Head of caudate nucleus (tissue), 42 donors: ENCODE data around the gene CALB2.
"Not testable (repeated sequence)": the region's sequence is repeated elsewhere in the genome, so short reads cannot be mapped to it uniquely, and the experiment has no call there.

Experiments
- DNase-seq, 42 donors: peaks; one replicate each; pipeline versions ENCODE4 v3.0.0 to v3.0.0-alpha.2; 2020 to 2021; ENCODE audit warnings: mixed read lengths in 7 of 42
- intact Hi-C: fragments of 100-400 bp; cut with DNase I; formaldehyde crosslinking; loops from one replicate; pipeline ENCODE4 v1.15.0; 2022

Gene CALB2

GRCh38 chr16:71358464-71358998 lies at the start of gene CALB2:
Gene CALB2 (plus strand): TSS chr16:71358723. CDS start chr16:71358793, 70 bp downstream.
- DNase-seq, result peak; percentile 20 to 83 (median 62)
- intact Hi-C loops, result no loop called here

DNA sequence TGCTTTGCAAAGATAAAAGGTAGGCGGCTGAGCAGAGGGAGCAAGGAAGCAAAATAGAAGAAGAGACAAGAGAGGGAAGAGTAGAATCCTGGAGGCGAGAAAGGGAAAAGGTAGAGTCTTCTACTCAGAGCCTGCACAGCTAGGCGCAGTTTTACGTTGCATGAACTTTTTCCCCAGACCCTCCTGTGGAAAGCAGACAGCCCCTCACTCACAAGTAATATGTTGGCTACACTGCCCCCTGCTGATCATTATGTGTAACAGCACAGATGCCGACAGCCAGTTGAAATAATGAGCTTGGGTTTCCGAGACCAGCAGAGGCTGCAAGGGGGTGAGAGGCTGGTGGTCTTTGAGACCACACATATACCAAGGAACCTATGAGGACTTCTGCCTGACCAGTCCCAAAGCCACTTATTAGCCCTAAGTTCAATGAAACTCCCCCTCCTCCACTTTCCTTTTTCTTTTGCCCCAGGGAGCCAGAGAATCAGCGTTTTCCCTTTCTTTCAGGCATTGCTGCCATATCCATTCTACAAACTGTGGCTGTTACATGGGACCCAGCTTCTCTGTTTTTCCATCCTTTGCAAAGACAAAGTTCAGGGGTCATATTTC lies 46.9 kb upstream of the CALB2 start:
- intact Hi-C loops, result no loop called here
- DNase-seq, result peak in 33 of 42 donors; percentile 10 to 73 (median 32)

DNA sequence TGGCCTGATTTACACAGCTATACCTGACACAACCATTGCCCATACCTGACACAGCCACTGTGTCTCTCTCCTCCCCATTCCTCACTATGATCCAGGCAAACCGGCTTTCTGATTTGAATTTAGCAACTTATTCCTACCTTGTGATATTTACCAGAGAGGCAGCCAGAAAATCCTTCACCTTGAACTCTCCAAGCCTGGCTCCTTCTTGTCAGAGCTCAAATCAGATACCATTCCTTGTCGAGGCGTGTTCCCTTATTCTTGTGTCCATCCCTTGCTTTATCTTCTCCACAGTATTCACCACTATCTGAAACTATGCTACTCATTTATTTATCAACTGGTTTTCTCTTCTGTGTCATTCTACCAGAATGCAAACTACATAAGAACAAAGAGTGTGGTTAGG lies 44.9 kb upstream of the CALB2 start:
- intact Hi-C loops, DNase-seq: not testable (repeated sequence)

GRCh38 chr16:71315269-71315668 lies 43.3 kb upstream of the CALB2 start:
- no peak for DNase-seq
- intact Hi-C loops, result no loop called here

GRCh38 chr16:71319999-71320398 lies 38.5 kb upstream of the CALB2 start:
- intact Hi-C loops, result no loop called here

DNA sequence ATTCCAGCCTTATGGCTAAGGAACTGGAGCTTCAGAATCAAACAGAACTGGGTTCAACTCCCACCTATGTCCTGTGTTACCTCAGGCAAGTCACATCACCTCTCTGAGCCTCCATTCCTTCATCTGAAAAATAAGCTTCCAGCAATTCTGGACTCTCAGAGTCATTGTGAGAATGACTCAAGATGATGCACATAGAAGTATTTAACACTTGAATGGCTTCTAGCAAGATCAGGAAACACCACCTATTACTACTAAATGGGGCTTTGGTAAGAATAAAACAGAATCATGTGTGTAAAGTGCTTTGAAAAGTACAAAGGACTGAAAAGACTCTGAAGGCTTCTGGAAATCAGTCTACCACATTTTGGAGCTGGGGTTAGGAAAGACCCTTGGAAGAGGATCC lies 30.8 kb upstream of the CALB2 start:
- intact Hi-C loops, result no loop called here

More at GRCh38 chr16:71319999-71320398, 38.5 kb upstream of the CALB2 start:
- no peak for DNase-seq

DNA sequence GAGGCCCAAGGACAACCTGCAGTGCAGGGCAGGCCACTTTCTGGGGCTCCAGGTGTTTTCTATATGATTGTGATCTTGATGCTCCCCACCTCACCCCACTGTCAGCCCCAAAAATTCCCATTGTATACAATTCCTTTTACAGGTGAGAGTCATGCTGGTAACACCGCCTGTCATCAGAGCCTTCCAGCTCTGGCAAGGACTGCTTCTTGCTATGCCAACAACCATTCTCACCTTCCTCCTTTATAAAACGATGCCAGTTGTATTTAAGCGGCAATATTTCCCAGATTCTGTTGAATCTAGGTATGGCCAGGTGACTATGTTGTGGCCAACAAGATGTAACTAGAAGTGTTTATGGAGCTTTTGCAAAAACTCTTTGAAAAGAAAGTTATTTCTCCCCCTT lies 30.4 kb upstream of the CALB2 start:
- DNase-seq, result no peak
- intact Hi-C loops, result no loop called here

More for the DNA sequence above, 30.8 kb upstream of the CALB2 start:
- no peak for DNase-seq

DNA sequence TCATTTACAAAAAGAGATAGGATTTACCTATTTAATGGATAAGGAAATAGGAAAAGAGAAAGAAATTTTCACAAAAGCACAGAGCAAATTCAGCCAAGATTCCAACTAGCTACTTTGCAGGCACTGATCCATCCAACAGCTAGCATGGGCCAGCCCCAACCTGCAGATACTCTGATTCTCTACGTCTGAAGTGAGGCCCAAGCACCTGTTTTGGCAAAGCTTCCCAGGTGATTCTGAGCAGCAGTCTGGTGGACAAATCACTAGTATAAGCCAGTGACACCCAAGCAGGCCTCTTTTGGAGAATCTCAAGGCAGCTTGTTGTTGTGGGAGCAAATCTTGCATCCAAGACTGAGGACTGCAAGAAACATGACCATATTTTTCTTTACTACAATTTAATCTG lies 20.9 kb upstream of the CALB2 start:
- DNase-seq, result peak in 1 of 42 donors; percentile 28
- intact Hi-C loops, result no loop called here

- DNase-seq, result no peak
- intact Hi-C loops, result no loop called here
Observed at GRCh38 chr16:71338193-71338592, 20.3 kb upstream of the CALB2 start.

DNA sequence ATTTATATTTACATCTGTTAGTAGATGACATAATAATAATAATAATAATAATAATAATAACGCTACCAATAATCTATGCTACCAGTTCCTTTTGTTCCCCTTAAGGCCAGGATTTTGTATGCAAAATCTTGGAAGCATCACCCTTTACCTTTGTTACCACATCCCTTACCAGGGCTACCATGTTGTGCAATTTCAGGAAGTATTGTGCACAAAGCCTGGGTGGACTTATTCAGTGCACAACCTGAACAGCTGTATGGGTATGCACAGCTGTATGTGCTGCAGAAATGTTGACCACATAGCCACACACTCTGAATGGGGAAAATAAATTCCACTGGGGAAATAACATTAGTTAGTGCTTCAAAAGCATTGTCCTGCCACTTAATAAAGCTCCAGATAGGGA lies 19.9 kb upstream of the CALB2 start:
- intact Hi-C loops, result no loop called here
- peak in 1 of 42 donors; percentile 22 for DNase-seq

DNA sequence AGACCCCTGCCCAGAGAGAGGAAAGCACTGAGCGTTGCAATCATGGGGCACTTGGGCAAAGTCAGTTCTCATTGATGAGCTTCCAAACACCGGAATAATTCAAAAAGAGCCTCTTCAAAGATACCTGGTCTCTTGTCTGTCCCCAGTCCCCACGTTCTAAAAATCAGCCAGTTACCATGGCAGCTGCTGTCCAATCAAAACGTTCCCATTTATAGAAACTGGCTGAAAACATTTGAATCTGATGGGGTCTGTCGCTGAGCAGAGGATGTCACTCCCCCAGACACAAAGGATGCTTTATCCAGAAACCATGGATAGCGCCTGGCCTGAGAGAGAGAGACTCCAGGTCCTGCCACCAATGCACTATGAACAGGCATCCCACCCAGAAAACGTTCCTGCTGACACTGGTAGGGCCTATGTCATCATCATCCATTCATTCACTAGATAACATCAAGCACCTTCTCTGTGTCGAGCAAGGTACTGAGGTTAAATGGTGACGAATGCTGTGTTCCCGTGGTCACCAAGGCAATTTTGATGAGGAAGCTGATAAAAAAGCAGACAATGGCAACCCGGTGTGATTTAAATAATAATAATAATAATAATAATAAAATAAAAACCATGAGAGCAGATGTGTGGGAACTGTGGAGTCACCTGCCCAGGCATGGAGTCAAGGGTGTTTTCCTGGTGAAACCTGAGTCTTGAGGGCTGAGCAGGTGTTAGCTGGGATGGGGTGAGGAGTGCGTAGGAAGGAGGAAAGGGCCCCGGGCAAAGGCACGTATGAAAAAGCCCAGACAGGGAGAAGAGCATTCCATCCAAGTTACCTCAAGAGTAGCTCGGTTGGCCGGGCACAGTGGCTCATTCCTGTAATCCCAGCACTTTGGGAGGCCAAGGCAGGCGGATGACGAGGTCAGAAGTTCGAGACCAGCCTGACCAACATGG lies 19.0 kb upstream of the CALB2 start:
- intact Hi-C loops, result no loop called here
- DNase-seq, result peak in 1 of 42 donors; percentile 23

- intact Hi-C loops, result no loop called here
- peak in 1 of 42 donors; percentile 18 for DNase-seq
Observed at GRCh38 chr16:71340406-71340805, 18.1 kb upstream of the CALB2 start.

DNA sequence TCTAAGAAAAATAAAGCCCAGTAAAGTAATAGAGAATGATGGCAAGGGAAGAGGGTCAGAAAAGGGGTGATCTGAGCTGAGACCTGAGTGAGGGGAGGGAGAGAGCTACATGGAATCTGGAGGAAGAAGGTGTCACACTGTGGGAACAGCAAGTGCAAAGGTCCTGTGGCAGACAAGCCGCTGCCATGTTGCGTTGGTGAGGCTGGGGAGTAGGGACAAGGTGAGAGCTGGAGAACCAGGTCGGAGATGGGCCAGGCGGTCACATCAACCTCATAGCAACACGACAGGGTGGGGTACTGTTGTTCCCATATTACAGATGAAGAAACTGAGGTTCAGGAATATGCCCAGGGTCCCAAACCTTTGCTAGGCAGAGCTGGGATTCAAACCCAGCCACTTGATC lies 16.6 kb upstream of the CALB2 start:
- intact Hi-C loops, result no loop called here

GRCh38 chr16:71343078-71343477 lies 15.4 kb upstream of the CALB2 start:
- intact Hi-C loops, result no loop called here
- peak in 2 of 42 donors; percentile 5 to 31 for DNase-seq

More for the DNA sequence above, 16.6 kb upstream of the CALB2 start:
- DNase-seq, result peak in 1 of 42 donors; percentile 12

DNA sequence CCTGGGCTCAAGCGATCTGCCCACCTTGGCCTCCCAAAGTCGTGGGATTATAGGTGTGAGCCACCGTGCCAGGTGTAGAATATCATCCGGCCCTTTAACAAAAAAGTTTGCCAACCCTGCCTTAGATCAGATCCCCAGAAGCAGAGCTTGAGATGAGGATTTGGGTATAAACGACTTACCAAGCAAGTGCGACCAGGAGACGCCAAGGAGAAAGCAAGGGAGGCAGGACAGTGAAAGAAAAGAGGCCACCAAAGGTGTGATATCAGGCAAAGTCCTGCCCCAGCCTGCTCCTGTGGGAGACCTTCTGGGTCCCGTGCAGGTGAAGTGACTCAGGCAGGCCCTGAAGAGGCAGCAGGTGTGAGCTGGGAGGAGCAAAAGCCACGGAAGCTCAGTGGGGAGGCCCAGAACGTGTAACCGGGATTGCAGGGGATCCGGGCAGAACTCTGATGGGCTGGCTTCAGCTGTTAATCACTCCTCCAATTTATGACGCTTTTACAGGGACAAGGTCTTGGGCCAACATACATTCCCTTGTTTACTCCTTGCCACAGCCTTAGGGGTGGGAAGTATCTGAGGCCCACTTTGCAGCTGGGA lies 14.1 kb upstream of the CALB2 start:
- peak in 2 of 42 donors; percentile 8 to 23 for DNase-seq
- intact Hi-C loops, result no loop called here

GRCh38 chr16:71345031-71345430 lies 13.5 kb upstream of the CALB2 start:
- no peak for DNase-seq
- intact Hi-C loops, result no loop called here

DNA sequence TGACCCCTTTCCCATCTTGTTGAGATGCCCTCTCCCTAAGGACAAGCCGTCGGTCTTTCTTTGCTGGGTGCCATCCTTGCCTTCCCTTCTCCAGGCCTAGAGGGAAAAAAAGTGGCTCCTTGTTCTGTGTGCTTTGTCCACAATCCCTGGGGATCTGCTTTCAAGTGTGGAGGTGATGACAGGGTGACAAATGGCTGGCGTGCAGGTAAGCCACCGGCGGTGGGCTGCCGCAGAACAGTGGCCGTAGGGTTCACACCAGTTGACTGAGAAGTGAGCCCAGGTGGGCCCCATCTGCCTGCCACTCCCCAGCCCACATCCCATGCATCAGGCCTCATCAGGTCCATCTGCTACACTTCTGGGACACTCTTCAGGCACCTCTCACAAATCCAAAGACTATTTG lies 11.4 kb upstream of the CALB2 start:
- DNase-seq, result peak in 1 of 42 donors; percentile 31
- intact Hi-C loops, result no loop called here

DNA sequence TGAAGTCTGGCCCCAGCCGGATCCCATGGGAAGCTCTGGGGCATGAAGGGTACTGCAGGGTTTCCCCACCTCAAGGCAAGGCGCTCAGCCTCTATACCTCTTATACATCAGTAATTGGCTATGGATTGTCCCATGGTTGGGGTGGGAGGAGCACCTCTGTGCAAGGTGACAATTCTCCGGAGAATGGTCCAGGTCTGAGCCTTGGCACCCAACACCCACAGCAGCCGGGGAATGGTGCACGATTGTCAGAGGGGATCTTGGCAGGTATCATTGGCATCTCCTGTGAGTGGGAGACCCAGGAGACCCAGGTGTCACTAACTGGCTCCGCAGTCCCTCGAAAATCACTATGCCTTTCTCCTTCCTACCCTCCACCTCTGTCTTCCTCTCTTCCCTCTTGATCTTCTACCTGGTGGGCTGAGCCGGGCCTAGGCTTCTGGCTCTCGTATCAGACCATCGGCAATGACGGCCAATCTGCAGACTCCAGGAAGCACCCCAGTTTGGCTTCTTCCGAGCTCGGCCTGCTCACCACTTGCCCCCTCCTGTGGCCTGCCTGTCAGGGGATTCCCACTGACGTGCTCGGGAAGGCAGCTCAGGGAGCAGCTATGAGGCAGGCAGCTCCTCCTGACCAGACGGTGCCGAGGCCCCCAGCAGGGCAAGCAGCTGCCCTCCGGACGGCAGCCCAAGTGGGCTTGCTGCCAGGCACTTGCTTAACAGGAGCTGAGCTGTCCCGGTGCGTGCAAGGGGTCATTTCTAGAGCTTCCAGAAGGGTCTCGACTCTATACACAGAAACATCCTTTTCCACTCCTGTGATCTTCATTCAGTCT lies 10.0 kb upstream of the CALB2 start:
- peak in 1 of 42 donors; percentile 32 for DNase-seq
- intact Hi-C loops, result no loop called here
